DOHH2 (cell line): ENCODE data around the gene PDE4D.

Source experiments
- EZH2phosphoT487 ChIP-seq: fragments of 200-600 bp; sonication (generic); IDR thresholded peaks from 2 replicates; pipeline ENCODE4 v1.6.1; 2017; ENCODE audit warnings: borderline replicate concordance, mild to moderate bottlenecking, antibody characterized with exemption, low read length, moderate library complexity, mixed read lengths
- TF ChIP-seq, protein P1 (sequence below): fragments of 200-600 bp; sonication (generic); IDR thresholded peaks from one replicate; pipeline ENCODE4 v1.5.1; 2014; ENCODE audit warnings: antibody characterized with exemption, mild to moderate bottlenecking, low read depth, low read length; ENCODE audit not compliant: poor library complexity, severe bottlenecking

GRCh38 chr5:59533730-59534108, 359.8 kb downstream of the PDE4D start:
- TF ChIP-seq, protein P1, sequence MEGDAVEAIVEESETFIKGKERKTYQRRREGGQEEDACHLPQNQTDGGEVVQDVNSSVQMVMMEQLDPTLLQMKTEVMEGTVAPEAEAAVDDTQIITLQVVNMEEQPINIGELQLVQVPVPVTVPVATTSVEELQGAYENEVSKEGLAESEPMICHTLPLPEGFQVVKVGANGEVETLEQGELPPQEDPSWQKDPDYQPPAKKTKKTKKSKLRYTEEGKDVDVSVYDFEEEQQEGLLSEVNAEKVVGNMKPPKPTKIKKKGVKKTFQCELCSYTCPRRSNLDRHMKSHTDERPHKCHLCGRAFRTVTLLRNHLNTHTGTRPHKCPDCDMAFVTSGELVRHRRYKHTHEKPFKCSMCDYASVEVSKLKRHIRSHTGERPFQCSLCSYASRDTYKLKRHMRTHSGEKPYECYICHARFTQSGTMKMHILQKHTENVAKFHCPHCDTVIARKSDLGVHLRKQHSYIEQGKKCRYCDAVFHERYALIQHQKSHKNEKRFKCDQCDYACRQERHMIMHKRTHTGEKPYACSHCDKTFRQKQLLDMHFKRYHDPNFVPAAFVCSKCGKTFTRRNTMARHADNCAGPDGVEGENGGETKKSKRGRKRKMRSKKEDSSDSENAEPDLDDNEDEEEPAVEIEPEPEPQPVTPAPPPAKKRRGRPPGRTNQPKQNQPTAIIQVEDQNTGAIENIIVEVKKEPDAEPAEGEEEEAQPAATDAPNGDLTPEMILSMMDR, result no peak
- TF ChIP-seq EZH2phosphoT487, result no peak
